Activated CD8-positive, alpha-beta memory T cell treated with anti-CD3 and anti-CD28 coated beads, Interleukin-2, amount 50 U/mL, for 1 hour (primary cell): ENCODE data around the gene LPO.

Experiments used
- DNase-seq: peaks from one replicate; pipeline ENCODE4 v3.0.0-alpha.2; 2020; ENCODE audit errors: extremely low read depth

The LPO gene

GRCh38 chr17:58303971-58304749, 65.8 kb downstream of the LPO start:
- DNase-seq: no peak

- DNase-seq: no peak
Measured at GRCh38 chr17:58304750-58305486, 66.5 kb downstream of the LPO start.

GRCh38 chr17:58305626-58306025, 67.2 kb downstream of the LPO start:
- DNase-seq: no peak

GRCh38 chr17:58306131-58306951, 68.0 kb downstream of the LPO start:
- DNase-seq: no peak

- no peak for DNase-seq
Measured at GRCh38 chr17:58307468-58308172, 69.2 kb downstream of the LPO start.

GRCh38 chr17:58308173-58308984, 70.0 kb downstream of the LPO start:
- DNase-seq: no peak

GRCh38 chr17:58308985-58309917, 70.9 kb downstream of the LPO start:
- DNase-seq: no peak

GRCh38 chr17:58309918-58310259, 71.5 kb downstream of the LPO start:
- DNase-seq: no peak

GRCh38 chr17:58310511-58311428, 72.4 kb downstream of the LPO start:
- no peak for DNase-seq

- DNase-seq: no peak
Measured at GRCh38 chr17:58311429-58311894, 73.1 kb downstream of the LPO start.

- DNase-seq: no peak
Measured at GRCh38 chr17:58312021-58312630, 73.7 kb downstream of the LPO start.

- DNase-seq: no peak
Measured at GRCh38 chr17:58312829-58313228, 74.4 kb downstream of the LPO start.

- DNase-seq: no peak
Measured at GRCh38 chr17:58313815-58314705, 75.7 kb downstream of the LPO start.

GRCh38 chr17:58314706-58315015, 76.3 kb downstream of the LPO start:
- DNase-seq: no peak

- DNase-seq: no peak
Measured at GRCh38 chr17:58315281-58315711, 76.9 kb downstream of the LPO start.

GRCh38 chr17:58315750-58316149, 77.4 kb downstream of the LPO start:
- no peak for DNase-seq

- DNase-seq: no peak
Measured at GRCh38 chr17:58316260-58316960, 78.0 kb downstream of the LPO start.
